ENCODE results near the gene LXN. TPM values are rescaled to one million over a fixed set of nuclear protein-coding genes. Genes with fewer than 3 reads are reported as not detected.

The LXN gene
- total RNA-seq, 2 experiments from 2014 or later = 7.1 to 7.8 TPM

DNA sequence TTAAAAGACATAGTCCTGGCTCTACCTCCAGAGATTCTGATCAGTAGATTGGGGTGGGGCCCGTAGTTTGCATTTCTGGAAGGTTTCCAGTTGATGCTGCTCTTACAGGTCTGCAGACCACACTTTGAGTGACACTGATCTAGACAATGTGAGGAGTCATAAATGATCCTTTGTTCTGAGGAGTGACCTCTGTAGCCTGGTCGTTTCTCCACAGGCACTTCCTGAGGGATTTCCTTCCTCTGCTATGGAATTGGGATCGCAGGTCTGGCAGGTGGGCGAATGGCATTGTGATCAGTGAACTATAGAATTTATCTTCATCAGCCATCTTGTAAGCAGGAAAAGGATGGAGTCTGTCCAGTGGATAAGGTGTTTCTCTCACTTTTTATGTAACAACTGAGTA, 22.7 kb downstream of the LXN start:
- H3K4me1 Mint-ChIP-seq (ENCODE audit: low read depth) = peaks cover 38% of the 10 kb centered on the region
- CTCF ChIA-PET = interaction anchor here (2.5 kb wide), 1 partner anchor 10 kb away, joined by 17 read pairs; no protein-coding TSS in a partner anchor
- peak overlapping the region; percentile 13 for H3K27ac Mint-ChIP-seq
- no peak overlapping the region for H3K4me3 Mint-ChIP-seq
- H3K27me3 Mint-ChIP-seq = no peaks in the 10 kb centered on the region
- POLR2A ChIA-PET = no interaction called here
- ATAC-seq = no peak
- DNase-seq = no peak
- H3K36me3 Mint-ChIP-seq (ENCODE audit: low read depth) = peaks cover 35% of the 10 kb centered on the region
- H3K9me3 Mint-ChIP-seq = no peaks in the 10 kb centered on the region
- intact Hi-C loops (cut with micrococcal nuclease) = no loop called here
- TF ChIP-seq, protein P1, sequence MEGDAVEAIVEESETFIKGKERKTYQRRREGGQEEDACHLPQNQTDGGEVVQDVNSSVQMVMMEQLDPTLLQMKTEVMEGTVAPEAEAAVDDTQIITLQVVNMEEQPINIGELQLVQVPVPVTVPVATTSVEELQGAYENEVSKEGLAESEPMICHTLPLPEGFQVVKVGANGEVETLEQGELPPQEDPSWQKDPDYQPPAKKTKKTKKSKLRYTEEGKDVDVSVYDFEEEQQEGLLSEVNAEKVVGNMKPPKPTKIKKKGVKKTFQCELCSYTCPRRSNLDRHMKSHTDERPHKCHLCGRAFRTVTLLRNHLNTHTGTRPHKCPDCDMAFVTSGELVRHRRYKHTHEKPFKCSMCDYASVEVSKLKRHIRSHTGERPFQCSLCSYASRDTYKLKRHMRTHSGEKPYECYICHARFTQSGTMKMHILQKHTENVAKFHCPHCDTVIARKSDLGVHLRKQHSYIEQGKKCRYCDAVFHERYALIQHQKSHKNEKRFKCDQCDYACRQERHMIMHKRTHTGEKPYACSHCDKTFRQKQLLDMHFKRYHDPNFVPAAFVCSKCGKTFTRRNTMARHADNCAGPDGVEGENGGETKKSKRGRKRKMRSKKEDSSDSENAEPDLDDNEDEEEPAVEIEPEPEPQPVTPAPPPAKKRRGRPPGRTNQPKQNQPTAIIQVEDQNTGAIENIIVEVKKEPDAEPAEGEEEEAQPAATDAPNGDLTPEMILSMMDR (IDR thresholded peaks at IDR 0.05) = no peak

- intact Hi-C loops (cut with micrococcal nuclease) = loop anchor here (5.0 kb wide), 1 partner anchor 102 kb away; no protein-coding TSS in a partner anchor
- ChIA-PET POLR2A (interaction anchor here (0.8 to 1.9 kb wide), 6 partner anchors 14 to 534 kb away, joined by 3 to 7 read pairs (median 4); partner anchors contain the start of genes LXN and RSRC1), CTCF (interaction anchor here (0.6 to 4.4 kb wide), 15 partner anchors 10 to 536 kb away, joined by 3 to 65 read pairs (median 5); partner anchors contain the start of genes LXN and MFSD1)
- H3K27ac Mint-ChIP-seq = peak within 1 kb of the TSS; percentile 96
- peak within 1 kb of the TSS; percentile 99 for H3K4me3 Mint-ChIP-seq
- TF ChIP-seq, protein P1 (IDR thresholded peaks at IDR 0.05) = peak; percentile 79
- peak; percentile 97 for ATAC-seq
- peak; percentile 94 for DNase-seq
- H3K9me3 Mint-ChIP-seq = no peaks in the 10 kb centered on the region
- H3K36me3 Mint-ChIP-seq (ENCODE audit: low read depth) = peaks cover 16% of the 10 kb centered on the region
- H3K27me3 Mint-ChIP-seq = no peaks in the 10 kb centered on the region
- H3K4me1 Mint-ChIP-seq (ENCODE audit: low read depth) = peaks cover 37% of the 10 kb centered on the region
Observed at GRCh38 chr3:158644345-158644908, 28.0 kb downstream of the LXN start, which contains the start of gene GFM1. TSS of gene GFM1 (plus strand) at chr3:158644527. CDS start at chr3:158644635, 108 bp downstream.

DNA sequence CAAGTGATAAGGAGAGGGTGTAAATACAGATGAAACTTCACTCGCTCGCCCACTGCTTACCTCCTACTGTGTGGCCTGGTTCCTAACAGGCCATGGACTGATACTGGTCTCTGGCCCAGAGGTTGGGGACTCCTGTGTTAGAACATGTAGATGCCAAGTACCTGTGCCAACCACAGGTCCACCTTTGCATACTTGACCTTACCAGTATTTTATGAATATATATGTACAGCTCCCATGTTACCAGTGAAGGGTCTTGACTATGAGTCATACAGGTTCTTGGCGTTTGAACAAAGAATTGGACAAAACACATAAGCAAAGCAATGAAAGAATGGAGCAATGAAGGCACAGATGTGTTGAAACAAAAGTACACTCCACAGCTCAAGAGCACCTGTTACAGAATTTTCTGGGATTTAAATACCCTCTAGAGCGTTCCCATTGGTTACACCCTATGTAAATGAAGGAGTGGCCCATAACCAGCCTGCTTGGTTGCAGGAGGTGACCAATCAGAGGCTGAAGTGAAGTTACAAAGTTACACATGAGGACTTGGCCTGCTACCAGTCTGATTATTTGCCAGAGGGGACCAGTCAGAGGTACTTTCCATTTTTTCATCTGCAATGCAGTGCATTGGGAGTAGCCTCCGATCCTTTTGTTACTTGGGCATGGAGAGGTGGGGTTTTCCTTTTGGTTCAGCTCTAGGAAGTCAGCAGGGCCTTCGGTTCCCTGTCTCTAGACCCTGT, 29.8 kb downstream of the LXN start:
- no peak overlapping the region for H3K27ac Mint-ChIP-seq
- TF ChIP-seq, protein P1 (IDR thresholded peaks at IDR 0.05) = no peak
- DNase-seq = no peak
- no peaks in the 10 kb centered on the region for H3K27me3 Mint-ChIP-seq
- no peaks in the 10 kb centered on the region for H3K9me3 Mint-ChIP-seq
- peaks cover 30% of the 10 kb centered on the region for H3K4me1 Mint-ChIP-seq (ENCODE audit: low read depth)
- ATAC-seq = no peak
- no peak overlapping the region for H3K4me3 Mint-ChIP-seq
- H3K36me3 Mint-ChIP-seq (ENCODE audit: low read depth) = peaks cover 7% of the 10 kb centered on the region
- intact Hi-C loops (cut with micrococcal nuclease) = loop anchor here (5.0 kb wide), 1 partner anchor 100 kb away; no protein-coding TSS in a partner anchor
- ChIA-PET CTCF (interaction anchor here (0.9 to 4.4 kb wide), 3 partner anchors 17 to 102 kb away, joined by 3 to 65 read pairs (median 4); no protein-coding TSS in a partner anchor), POLR2A (no interaction called here)

DNA sequence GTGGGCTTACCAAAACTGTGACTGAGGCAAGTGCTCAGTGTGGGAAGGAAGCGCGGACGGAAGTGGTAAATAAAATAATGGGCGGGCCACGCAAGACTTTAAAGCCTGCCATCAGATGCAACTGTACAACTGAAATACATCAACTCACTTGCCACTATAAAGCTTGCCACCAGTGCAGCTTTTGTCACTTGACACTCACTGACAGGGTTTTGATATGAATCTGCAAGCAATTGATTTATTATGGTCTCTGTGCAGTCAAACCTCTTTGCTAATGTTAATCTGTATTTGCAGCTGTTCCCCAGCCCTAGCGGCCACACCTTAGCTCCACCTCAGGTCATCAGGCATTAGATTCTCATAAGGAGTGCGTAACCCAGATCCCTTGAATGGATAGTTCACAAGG, 30.4 kb downstream of the LXN start:
- DNase-seq = peak; percentile 18
- TF ChIP-seq, protein P1 (IDR thresholded peaks at IDR 0.05) = no peak
- ChIA-PET CTCF (interaction anchor here (0.9 kb wide), 3 partner anchors 18 to 102 kb away, joined by 3 to 4 read pairs (median 4); no protein-coding TSS in a partner anchor), POLR2A (no interaction called here)
- ATAC-seq = no peak
- intact Hi-C loops (cut with micrococcal nuclease) = loop anchor here (5.0 kb wide), 1 partner anchor 100 kb away; no protein-coding TSS in a partner anchor
- Mint-ChIP-seq H3K4me1 (ENCODE audit: low read depth) (peaks cover 25% of the 10 kb centered on the region), H3K27me3 (no peaks in the 10 kb centered on the region), H3K36me3 (ENCODE audit: low read depth) (peaks cover 2% of the 10 kb centered on the region), H3K4me3 (no peak overlapping the region), H3K9me3 (no peaks in the 10 kb centered on the region), H3K27ac (peak overlapping the region; percentile 40)
